ENCODE data around the gene COMMD8.

DNA sequence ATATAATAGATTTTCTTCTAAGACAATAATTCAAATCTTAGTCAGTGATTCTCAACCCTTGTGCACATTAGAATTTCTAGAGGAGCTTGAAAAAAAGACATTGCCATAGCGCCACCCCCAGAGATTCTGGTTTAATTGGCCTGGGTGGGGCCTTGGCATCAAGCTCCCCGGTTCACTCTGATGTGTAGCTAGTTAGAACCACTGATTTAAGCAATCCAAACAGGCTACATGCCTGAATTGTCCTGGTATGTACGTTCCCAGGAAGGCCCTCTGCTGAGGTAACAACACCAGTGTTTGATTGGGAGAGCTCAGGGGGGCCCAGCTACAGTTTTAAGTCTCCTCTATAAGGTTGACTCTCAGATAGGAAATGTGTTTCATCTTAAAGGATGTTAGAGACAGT is 20.2 kb upstream of the COMMD8 start:
- TF ChIP-seq, protein P1, sequence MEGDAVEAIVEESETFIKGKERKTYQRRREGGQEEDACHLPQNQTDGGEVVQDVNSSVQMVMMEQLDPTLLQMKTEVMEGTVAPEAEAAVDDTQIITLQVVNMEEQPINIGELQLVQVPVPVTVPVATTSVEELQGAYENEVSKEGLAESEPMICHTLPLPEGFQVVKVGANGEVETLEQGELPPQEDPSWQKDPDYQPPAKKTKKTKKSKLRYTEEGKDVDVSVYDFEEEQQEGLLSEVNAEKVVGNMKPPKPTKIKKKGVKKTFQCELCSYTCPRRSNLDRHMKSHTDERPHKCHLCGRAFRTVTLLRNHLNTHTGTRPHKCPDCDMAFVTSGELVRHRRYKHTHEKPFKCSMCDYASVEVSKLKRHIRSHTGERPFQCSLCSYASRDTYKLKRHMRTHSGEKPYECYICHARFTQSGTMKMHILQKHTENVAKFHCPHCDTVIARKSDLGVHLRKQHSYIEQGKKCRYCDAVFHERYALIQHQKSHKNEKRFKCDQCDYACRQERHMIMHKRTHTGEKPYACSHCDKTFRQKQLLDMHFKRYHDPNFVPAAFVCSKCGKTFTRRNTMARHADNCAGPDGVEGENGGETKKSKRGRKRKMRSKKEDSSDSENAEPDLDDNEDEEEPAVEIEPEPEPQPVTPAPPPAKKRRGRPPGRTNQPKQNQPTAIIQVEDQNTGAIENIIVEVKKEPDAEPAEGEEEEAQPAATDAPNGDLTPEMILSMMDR (IDR thresholded peaks at IDR 0.05) = no peak
- TF ChIP-seq POLR2A (IDR thresholded peaks at IDR 0.05) (no peak), POLR2AphosphoS5 (IDR thresholded peaks at IDR 0.05) (no peak)
